Measurements from ENCODE around the gene SYNE1. TPM values are rescaled to one million over a fixed set of nuclear protein-coding genes. Genes with fewer than 3 reads are reported as not detected.

Gene SYNE1
- total RNA-seq, 4 donors from 2014 or later: 7.4 to 66.4 (median 20.7) TPM

DNA sequence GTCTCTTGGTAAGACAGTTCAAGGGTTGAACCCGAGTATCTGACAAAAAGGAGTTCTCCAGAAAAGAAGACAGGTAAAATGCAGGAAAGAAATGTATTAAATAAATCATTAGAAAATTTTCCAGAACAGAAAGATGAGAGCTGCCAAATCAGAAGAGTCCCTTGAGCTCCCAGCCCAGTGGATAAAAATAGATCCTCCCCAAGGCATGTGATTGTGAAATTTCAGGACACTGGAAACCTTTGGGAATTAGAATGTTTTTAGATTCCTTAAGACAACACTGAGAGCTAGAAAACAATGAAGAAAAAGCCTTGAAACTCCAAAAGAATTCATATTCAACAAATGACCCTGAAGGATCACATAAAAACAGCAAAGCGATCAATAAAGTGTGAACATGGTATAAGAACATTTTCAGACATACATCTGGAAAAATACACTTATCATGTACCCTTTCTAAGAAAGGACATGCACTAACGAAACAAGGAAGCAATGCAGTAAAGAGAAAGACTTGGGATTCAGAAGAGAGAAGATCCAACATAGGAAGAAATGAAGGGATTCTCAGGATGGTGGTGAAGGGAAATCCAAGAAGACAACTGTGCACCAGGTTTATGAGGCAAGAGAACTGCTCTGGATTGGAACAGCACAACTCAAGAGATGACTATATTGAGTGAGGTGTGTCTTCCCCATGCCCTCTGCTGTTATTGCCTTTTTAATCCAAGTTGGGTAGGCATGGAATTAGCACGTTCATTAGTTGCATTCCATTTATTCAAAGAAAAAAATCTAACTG is 390.4 kb downstream of the SYNE1 start:
- TF ChIP-seq, protein P1, sequence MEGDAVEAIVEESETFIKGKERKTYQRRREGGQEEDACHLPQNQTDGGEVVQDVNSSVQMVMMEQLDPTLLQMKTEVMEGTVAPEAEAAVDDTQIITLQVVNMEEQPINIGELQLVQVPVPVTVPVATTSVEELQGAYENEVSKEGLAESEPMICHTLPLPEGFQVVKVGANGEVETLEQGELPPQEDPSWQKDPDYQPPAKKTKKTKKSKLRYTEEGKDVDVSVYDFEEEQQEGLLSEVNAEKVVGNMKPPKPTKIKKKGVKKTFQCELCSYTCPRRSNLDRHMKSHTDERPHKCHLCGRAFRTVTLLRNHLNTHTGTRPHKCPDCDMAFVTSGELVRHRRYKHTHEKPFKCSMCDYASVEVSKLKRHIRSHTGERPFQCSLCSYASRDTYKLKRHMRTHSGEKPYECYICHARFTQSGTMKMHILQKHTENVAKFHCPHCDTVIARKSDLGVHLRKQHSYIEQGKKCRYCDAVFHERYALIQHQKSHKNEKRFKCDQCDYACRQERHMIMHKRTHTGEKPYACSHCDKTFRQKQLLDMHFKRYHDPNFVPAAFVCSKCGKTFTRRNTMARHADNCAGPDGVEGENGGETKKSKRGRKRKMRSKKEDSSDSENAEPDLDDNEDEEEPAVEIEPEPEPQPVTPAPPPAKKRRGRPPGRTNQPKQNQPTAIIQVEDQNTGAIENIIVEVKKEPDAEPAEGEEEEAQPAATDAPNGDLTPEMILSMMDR (IDR thresholded peaks at IDR 0.05): no peak
- TF ChIP-seq POLR2A (IDR thresholded peaks at IDR 0.05): no peak
- 78 to 83% methylated on average over 4 of the region's 4 CpGs for WGBS, 2 donors
- H3K36me3 ChIP-seq: peaks cover 0 to 14% (median 0%) of the 10 kb centered on the region in 3 donors
- peaks cover 0 to 38% (median 13%) of the 10 kb centered on the region in 3 donors for H3K4me1 ChIP-seq
- peak overlapping the region in 3 of 4 donors; percentile 40 to 73 (median 60) for H3K27ac ChIP-seq
- no peaks in the 10 kb centered on the region for H3K9me3 ChIP-seq
- H3K4me3 ChIP-seq: no peak overlapping the region
- intact Hi-C loops (cut with DNase I): no loop called here
- DNase-seq: no peak
- H3K27me3 ChIP-seq: no peaks in the 10 kb centered on the region

DNA sequence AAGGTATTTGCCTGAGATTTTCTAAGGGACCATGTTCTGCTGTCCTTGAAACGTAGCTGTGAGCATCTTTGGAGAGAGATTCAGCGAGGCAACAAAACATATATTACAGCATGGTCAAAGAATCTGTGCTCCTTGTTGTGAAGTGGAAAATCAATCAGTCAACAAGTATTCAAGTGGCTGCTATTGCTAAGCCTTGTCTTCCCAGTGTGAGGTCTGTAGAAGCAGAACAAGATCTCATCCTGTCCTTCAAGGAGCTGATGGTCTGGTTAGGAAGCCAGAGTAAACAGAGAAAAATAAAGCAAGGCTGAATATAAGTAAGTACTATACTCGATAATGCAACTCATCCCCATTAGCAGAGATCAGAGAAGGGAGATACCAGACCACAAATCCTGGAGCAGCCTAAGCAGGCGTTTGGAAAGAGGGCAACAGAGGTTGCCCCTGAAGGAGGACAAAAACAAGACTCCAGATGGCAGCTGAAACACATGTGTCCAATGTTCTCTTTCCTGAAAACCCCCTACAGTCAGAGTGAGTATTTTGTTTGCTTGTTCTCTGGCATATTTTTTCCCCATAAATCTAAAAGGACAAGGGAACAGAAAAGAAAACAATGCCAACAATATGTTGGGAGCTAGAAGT is 392.0 kb downstream of the SYNE1 start:
- whole genome bisulfite sequencing, 2 donors: 59 to 73% methylated on average over 4 of the region's 4 CpGs
- intact Hi-C loops (cut with DNase I): no loop called here
- Histone ChIP-seq H3K27ac (peak overlapping the region in 3 of 4 donors; percentile 40 to 73 (median 73)), H3K4me3 (no peak overlapping the region), H3K36me3 (peaks cover 0 to 27% (median 0%) of the 10 kb centered on the region in 3 donors), H3K9me3 (no peaks in the 10 kb centered on the region), H3K27me3 (no peaks in the 10 kb centered on the region), H3K4me1 (peaks cover 0 to 38% (median 13%) of the 10 kb centered on the region in 3 donors)
- DNase-seq: no peak
- TF ChIP-seq POLR2A (IDR thresholded peaks at IDR 0.05): no peak
- TF ChIP-seq, protein P1 (IDR thresholded peaks at IDR 0.05): no peak

DNA sequence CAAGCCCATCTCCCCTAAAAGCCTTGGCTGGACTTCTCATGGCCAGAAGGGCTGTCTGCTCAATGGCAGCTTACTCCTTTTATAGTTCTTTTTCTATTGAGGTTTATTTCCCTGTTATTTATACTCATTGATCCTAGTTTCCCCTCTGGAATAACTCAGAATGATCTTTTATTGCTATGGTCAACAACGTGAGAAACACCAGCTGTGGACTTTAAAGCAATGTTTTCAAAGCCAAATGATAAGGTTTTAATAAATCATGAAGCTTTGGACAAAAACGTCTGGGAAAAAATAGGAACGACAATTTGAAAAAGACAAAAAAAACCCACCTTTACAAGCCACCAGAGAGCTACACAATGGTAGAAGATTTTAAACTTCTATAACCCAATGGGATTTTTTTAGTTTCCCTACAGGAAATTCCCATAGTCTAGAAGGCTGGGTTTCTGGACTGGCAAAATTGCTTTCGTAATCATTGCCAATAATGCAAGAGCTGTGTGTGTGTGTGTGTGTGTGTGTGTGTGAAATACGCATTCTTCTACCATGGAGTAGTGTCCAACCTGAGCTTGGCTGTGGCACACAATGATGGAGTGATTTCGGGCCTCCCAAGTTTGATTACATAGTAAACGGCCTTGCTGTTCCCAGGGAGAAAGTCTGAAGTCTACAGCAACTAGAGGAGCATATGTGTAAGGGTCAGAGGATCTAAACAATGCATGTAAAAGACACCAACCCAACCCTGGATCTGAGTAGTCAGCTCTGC is 396.0 kb downstream of the SYNE1 start:
- no peaks in the 10 kb centered on the region for H3K27me3 ChIP-seq
- WGBS, 2 donors: 68 to 82% methylated on average over 4 to 6 of the region's 7 CpGs
- no peak for DNase-seq
- no peak overlapping the region for H3K27ac ChIP-seq
- H3K36me3 ChIP-seq: peaks cover 0 to 64% (median 0%) of the 10 kb centered on the region in 3 donors
- no peaks in the 10 kb centered on the region for H3K9me3 ChIP-seq
- intact Hi-C loops (cut with DNase I): no loop called here
- H3K4me1 ChIP-seq: peaks cover 0 to 19% (median 11%) of the 10 kb centered on the region in 3 donors
- TF ChIP-seq, protein P1 (IDR thresholded peaks at IDR 0.05): no peak
- no peak for TF ChIP-seq POLR2A (IDR thresholded peaks at IDR 0.05)
- no peak overlapping the region for H3K4me3 ChIP-seq

DNA sequence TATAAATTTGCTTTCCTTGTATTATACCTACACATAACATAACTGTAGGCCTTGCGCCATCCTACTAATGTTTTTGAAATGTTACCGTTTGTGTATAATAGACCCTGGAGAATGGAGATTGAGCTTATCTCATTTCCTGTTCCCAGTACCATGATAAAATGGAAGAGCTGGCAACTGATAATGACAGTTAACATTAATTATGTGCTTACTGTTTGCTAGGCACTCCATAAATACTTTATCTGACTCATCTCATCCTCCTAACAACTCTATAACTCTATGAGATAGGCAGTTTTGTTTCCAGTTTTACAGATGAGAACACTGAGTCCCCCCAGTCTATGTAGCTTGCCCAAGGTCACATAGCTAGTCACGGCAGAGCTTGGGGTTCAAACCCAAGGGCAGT is 396.7 kb downstream of the SYNE1 start:
- TF ChIP-seq, protein P1 (IDR thresholded peaks at IDR 0.05): no peak
- TF ChIP-seq POLR2A (IDR thresholded peaks at IDR 0.05): no peak
- peaks cover 0 to 71% (median 0%) of the 10 kb centered on the region in 3 donors for H3K36me3 ChIP-seq
- H3K9me3 ChIP-seq: no peaks in the 10 kb centered on the region
- intact Hi-C loops (cut with DNase I): no loop called here
- no peaks in the 10 kb centered on the region for H3K27me3 ChIP-seq
- WGBS, 2 donors: 92 to 93% methylated on average over 3 of the region's 3 CpGs
- H3K4me3 ChIP-seq: no peak overlapping the region
- no peak overlapping the region for H3K27ac ChIP-seq
- H3K4me1 ChIP-seq: peaks cover 0 to 12% (median 5%) of the 10 kb centered on the region in 3 donors
- DNase-seq: no peak
